Uterus (tissue), 2 donors: ENCODE measurements around the gene MARCO.

Experiments
- CTCF ChIP-seq, 4 experiments: fragments of 200-600 bp in 2 of 4; fragments of 450-650 bp in 2 of 4; sonication (generic) in 2 of 4; IDR thresholded peaks; one replicate each; pipeline ENCODE4 v1.5.1; 2016 to 2019; ENCODE audit warnings: antibody characterized with exemption in 4 of 4, mild to moderate bottlenecking in 2 of 4, moderate library complexity in 1 of 4
- POLR2A ChIP-seq, 2 donors: fragments of 450-650 bp; IDR thresholded peaks; one replicate each; pipeline ENCODE4 v1.6.1; 2016; ENCODE audit warnings: antibody characterized with exemption in 2 of 2, mild to moderate bottlenecking in 1 of 2, moderate library complexity in 1 of 2

DNA sequence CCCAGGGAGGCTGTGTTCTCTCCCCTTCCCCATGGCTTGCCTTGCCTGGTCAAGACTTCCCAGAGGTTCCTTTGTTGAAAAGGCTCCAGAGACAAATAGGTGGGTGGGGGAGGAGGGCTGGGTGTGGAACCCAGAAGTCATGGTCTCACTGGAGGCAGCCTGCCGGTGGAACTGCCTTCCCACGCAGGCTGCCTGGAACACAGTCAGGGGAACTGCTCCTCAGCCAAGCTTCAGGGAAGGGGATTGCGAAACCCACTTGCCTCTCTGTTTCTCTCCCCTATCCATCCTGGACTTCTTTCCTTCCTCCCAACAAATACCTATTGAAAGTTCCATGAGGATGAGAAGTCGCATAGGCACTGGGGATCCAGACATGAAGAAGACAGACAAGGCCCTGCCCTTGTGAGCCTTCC is 31.6 kb downstream of the MARCO start:
- no peak for TF ChIP-seq CTCF (IDR thresholded peaks at IDR 0.05)
- TF ChIP-seq POLR2A (IDR thresholded peaks at IDR 0.05), result no peak
